Omental fat pad (tissue), 4 donors: ENCODE data around the gene MROH2A. TPM values are rescaled to one million over a fixed set of nuclear protein-coding genes. Genes with fewer than 3 reads are reported as not detected.

Experiments used
- ATAC-seq: fragments of 150-250 bp; one replicate; pipeline ENCODE4 v1.9.1; 2016; ENCODE audit warnings: mild to moderate bottlenecking, moderate library complexity; ENCODE audit not compliant: low FRiP score
- DNase-seq: peaks from one replicate; pipeline ENCODE4 v3.0.0-alpha.2; 2019; ENCODE audit warnings: low spot score
- CTCF ChIP-seq, 3 donors: fragments of 450-650 bp; IDR thresholded peaks; one replicate each; pipeline ENCODE4 v1.5.1; 2016 to 2017; ENCODE audit warnings: antibody characterized with exemption in 3 of 3, mild to moderate bottlenecking in 3 of 3, moderate library complexity in 2 of 3
- total RNA-seq, 4 donors: library from RNA; depleted of rRNA; stranded (reverse); fragments of >200 nt; gene quantifications; one replicate each; pipeline ENCODE4 v1.1.0, GENCODE V29; 2016

Gene MROH2A
- total RNA-seq, 4 donors from 2014 or later: not detected

- TF ChIP-seq CTCF (IDR thresholded peaks at IDR 0.05): no peak
- DNase-seq (peak; percentile 8), ATAC-seq (no peak)
These were observed 46.2 kb downstream of the MROH2A start for GRCh38 chr2:233824373-233824772.

- ATAC-seq: no peak
- DNase-seq: no peak
- no peak for TF ChIP-seq CTCF (IDR thresholded peaks at IDR 0.05)
These were observed 50.5 kb downstream of the MROH2A start for GRCh38 chr2:233828546-233829192.

GRCh38 chr2:233829193-233830110, 51.3 kb downstream of the MROH2A start:
- no peak for TF ChIP-seq CTCF (IDR thresholded peaks at IDR 0.05)
- DNase-seq (no peak), ATAC-seq (no peak)

- no peak for TF ChIP-seq CTCF (IDR thresholded peaks at IDR 0.05)
- DNase-seq: no peak
These were observed 52.1 kb downstream of the MROH2A start for GRCh38 chr2:233830111-233830802.

GRCh38 chr2:233831011-233831721, 53.0 kb downstream of the MROH2A start:
- no peak for ATAC-seq
- DNase-seq: no peak
- no peak for TF ChIP-seq CTCF (IDR thresholded peaks at IDR 0.05)

More at GRCh38 chr2:233830111-233830802, 52.1 kb downstream of the MROH2A start:
- ATAC-seq: no peak

- ATAC-seq (no peak), DNase-seq (no peak)
- TF ChIP-seq CTCF (IDR thresholded peaks at IDR 0.05): no peak
These were observed 53.7 kb downstream of the MROH2A start for GRCh38 chr2:233831861-233832260.
